Stimulated activated naive B cell treated with anti-CD40 and anti-IgM and Interleukin-4, amounts not matched to agents 10 μg/mL and 1 μg/mL and 100 μg/mL, for 72 hours (primary cell): ENCODE results near the gene POTEI.
"Not testable (repeated sequence)": the region's sequence is repeated elsewhere in the genome, so short reads cannot be mapped to it uniquely, and the experiment has no call there.

Experiments used
- ATAC-seq, 2 donors: fragments of 150-1000 bp; cut with Tn5 transposase; replicated peaks; 2 replicates each; pipeline ENCODE4 v1.10.0; 2021; ENCODE audit warnings: moderate library complexity in 1 of 2
- DNase-seq: peaks from one replicate; pipeline ENCODE4 v3.0.0; 2021
- H3K27ac Mint-ChIP-seq: one replicate; pipeline ENCODE4 v1.8.0; 2022; ENCODE audit warnings: mild to moderate bottlenecking, mixed read lengths
- H3K27me3 Mint-ChIP-seq, 2 donors: one replicate each; pipeline ENCODE4 v1.8.0; 2022; ENCODE audit warnings: mixed read lengths in 2 of 2
- H3K36me3 Mint-ChIP-seq, 2 donors: one replicate each; pipeline ENCODE4 v1.8.0; 2022; ENCODE audit warnings: mixed read lengths in 2 of 2, mild to moderate bottlenecking in 1 of 2
- H3K4me1 Mint-ChIP-seq, 2 donors: one replicate each; pipeline ENCODE4 v1.8.0; 2022; ENCODE audit warnings: mixed read lengths in 2 of 2, mild to moderate bottlenecking in 1 of 2
- H3K4me3 Mint-ChIP-seq, 2 donors: one replicate each; pipeline ENCODE4 v1.8.0; 2022; ENCODE audit warnings: mild to moderate bottlenecking in 2 of 2, mixed read lengths in 2 of 2, moderate library complexity in 1 of 2
- H3K9me3 Mint-ChIP-seq, 2 donors: one replicate each; pipeline ENCODE4 v1.8.0; 2022; ENCODE audit warnings: mixed read lengths in 2 of 2, mild to moderate bottlenecking in 1 of 2

The POTEI gene

GRCh38 chr2:130509228-130509627, at the start of gene POTEI:
TSS of gene POTEI (minus strand) at chr2:130509328. CDS start at chr2:130509235, 93 bp downstream.
- not testable (repeated sequence) for H3K27me3 Mint-ChIP-seq, H3K36me3 Mint-ChIP-seq, ATAC-seq, DNase-seq, H3K4me3 Mint-ChIP-seq, H3K9me3 Mint-ChIP-seq, H3K4me1 Mint-ChIP-seq, H3K27ac Mint-ChIP-seq

- not testable (repeated sequence) for H3K4me3 Mint-ChIP-seq, H3K27ac Mint-ChIP-seq, ATAC-seq, H3K27me3 Mint-ChIP-seq, DNase-seq, H3K4me1 Mint-ChIP-seq, H3K9me3 Mint-ChIP-seq, H3K36me3 Mint-ChIP-seq
Measured at GRCh38 chr2:130556441-130556840, 47.3 kb upstream of the POTEI start.

- not testable (repeated sequence) for ATAC-seq, H3K4me1 Mint-ChIP-seq, H3K4me3 Mint-ChIP-seq, H3K27me3 Mint-ChIP-seq, H3K36me3 Mint-ChIP-seq, DNase-seq, H3K27ac Mint-ChIP-seq, H3K9me3 Mint-ChIP-seq
Measured at GRCh38 chr2:130554178-130554577, 45.0 kb upstream of the POTEI start.

DNA sequence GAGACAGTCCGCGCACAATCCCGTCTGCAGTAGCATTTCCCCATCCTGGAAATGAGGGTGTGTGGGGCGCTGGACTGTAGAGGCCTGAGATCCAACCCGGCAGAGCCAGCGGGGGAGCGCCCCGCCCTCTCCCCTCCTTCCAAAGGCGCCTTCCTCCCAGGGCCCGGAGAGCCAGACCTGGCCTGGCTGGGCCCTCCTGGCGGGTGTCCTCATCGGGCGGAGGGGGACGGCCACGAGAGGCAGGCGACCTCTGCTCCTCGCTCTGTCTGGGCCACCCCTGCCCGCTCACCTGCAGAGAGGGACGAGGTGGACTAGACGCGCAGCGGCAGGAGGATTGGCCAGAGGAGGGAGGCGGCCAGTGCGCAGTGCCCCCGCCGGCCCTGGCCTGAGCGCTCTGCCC, 40.3 kb upstream of the POTEI start:
- not testable (repeated sequence) for H3K36me3 Mint-ChIP-seq, H3K27ac Mint-ChIP-seq, H3K4me1 Mint-ChIP-seq, H3K4me3 Mint-ChIP-seq, H3K9me3 Mint-ChIP-seq, DNase-seq, ATAC-seq, H3K27me3 Mint-ChIP-seq

GRCh38 chr2:130548418-130548817, 39.3 kb upstream of the POTEI start:
- H3K4me1 Mint-ChIP-seq, DNase-seq, H3K4me3 Mint-ChIP-seq, H3K9me3 Mint-ChIP-seq, H3K36me3 Mint-ChIP-seq, ATAC-seq, H3K27ac Mint-ChIP-seq, H3K27me3 Mint-ChIP-seq: not testable (repeated sequence)

DNA sequence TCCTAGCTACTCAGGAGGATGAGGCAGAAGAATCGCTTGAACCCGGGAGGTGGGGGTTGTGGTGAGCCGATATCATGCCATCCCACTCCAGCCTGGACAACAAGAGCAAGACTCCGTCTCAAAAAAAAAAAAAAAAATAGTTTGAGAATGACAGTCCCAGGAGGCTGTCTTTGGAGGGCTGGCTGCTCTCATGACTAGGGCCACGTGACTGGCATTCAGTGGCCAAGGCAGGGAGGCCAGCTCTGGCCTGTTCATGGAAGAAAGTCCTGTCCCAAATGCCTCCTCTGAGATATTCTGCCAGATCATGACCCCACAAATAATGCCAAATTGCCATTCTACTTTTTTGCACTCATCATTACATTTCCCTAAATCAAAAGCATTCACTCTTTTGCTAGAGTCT, 35.9 kb upstream of the POTEI start:
- not testable (repeated sequence) for DNase-seq, H3K36me3 Mint-ChIP-seq, H3K4me3 Mint-ChIP-seq, ATAC-seq, H3K27me3 Mint-ChIP-seq, H3K9me3 Mint-ChIP-seq, H3K27ac Mint-ChIP-seq, H3K4me1 Mint-ChIP-seq

- not testable (repeated sequence) for H3K4me3 Mint-ChIP-seq, H3K9me3 Mint-ChIP-seq, DNase-seq, H3K27me3 Mint-ChIP-seq, H3K36me3 Mint-ChIP-seq, H3K4me1 Mint-ChIP-seq, ATAC-seq, H3K27ac Mint-ChIP-seq
Measured at GRCh38 chr2:130543785-130544528, 34.8 kb upstream of the POTEI start.

- H3K9me3 Mint-ChIP-seq, H3K4me1 Mint-ChIP-seq, H3K36me3 Mint-ChIP-seq, DNase-seq, ATAC-seq, H3K27me3 Mint-ChIP-seq, H3K4me3 Mint-ChIP-seq, H3K27ac Mint-ChIP-seq: not testable (repeated sequence)
Measured at GRCh38 chr2:130542789-130543188, 33.7 kb upstream of the POTEI start.

- ATAC-seq, H3K27me3 Mint-ChIP-seq, H3K4me1 Mint-ChIP-seq, H3K9me3 Mint-ChIP-seq, H3K27ac Mint-ChIP-seq, H3K4me3 Mint-ChIP-seq, DNase-seq, H3K36me3 Mint-ChIP-seq: not testable (repeated sequence)
Measured at GRCh38 chr2:130538271-130538670, 29.1 kb upstream of the POTEI start.

DNA sequence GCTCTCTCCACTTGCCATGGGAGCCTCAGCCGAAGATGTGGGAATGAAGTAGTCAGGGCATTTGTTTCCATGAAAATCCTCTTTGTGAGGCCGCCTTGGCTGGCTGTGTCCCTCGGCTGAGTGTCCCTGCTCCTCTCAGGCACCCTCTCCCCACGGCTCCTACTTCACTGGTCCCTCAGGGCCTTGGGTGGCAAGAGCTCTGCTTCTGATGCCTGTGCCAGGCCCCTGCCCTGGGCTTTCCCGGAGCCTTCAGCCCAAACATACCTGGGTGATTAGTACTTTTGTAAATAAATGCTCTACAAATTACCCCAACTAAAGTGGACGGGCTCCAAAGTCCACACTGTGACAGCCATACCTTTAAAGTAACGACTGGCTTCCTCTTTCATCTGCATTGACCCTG, 27.5 kb upstream of the POTEI start:
- ATAC-seq, H3K4me3 Mint-ChIP-seq, H3K9me3 Mint-ChIP-seq, H3K27me3 Mint-ChIP-seq, H3K4me1 Mint-ChIP-seq, H3K36me3 Mint-ChIP-seq, DNase-seq, H3K27ac Mint-ChIP-seq: not testable (repeated sequence)

DNA sequence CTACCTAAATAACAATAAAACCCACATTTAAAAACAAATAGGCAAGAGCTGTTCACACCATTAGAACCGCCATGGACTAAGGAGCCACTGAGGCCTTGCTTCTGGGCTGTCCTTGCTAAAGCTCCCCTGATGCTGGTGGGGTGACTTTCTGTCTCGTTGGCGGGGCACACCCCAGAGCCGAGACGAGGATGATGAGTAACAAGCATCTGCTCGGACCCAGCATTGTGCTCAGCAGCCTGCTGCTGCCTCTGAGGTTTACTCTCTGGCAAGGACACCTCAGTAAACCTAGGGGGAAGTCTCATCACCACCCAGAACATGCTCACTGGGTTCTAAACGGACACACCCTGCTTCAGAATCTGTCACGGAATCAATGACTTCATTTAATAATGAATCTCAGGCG, 22.5 kb upstream of the POTEI start:
- not testable (repeated sequence) for H3K27me3 Mint-ChIP-seq, H3K9me3 Mint-ChIP-seq, H3K27ac Mint-ChIP-seq, DNase-seq, H3K4me1 Mint-ChIP-seq, H3K36me3 Mint-ChIP-seq, H3K4me3 Mint-ChIP-seq
- peak; percentile 36 to 45 for ATAC-seq

GRCh38 chr2:130531225-130531624, 22.1 kb upstream of the POTEI start:
- ATAC-seq = peak; percentile 99
- not testable (repeated sequence) for DNase-seq, H3K4me1 Mint-ChIP-seq

GRCh38 chr2:130530212-130530611, 21.1 kb upstream of the POTEI start:
- not testable (repeated sequence) for H3K9me3 Mint-ChIP-seq, H3K27ac Mint-ChIP-seq, H3K36me3 Mint-ChIP-seq, H3K4me3 Mint-ChIP-seq, H3K27me3 Mint-ChIP-seq, ATAC-seq, H3K4me1 Mint-ChIP-seq, DNase-seq

More at GRCh38 chr2:130531225-130531624, 22.1 kb upstream of the POTEI start:
- H3K27ac Mint-ChIP-seq, H3K9me3 Mint-ChIP-seq, H3K4me3 Mint-ChIP-seq, H3K27me3 Mint-ChIP-seq, H3K36me3 Mint-ChIP-seq: not testable (repeated sequence)

DNA sequence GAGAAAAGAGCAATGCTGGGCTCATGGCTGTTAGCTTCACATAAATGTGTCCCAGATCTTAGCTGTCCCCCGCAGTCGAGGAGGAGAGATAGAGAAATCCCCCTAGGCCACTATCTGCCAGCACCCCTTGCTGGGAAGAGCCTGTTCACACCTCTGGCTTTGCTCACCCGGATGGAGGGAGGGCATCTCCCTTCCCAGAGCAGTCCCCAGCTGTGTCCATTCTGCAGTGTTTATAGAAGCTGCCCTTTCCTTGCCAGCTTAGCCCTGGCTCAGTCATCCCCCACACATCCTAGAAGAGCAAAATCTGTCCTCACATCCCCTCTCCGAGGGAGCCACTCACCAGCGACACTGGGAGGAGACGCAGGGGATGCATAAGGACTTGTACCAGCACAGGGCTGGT, 20.4 kb upstream of the POTEI start:
- not testable (repeated sequence) for H3K4me1 Mint-ChIP-seq, H3K4me3 Mint-ChIP-seq, H3K27me3 Mint-ChIP-seq, H3K9me3 Mint-ChIP-seq, H3K36me3 Mint-ChIP-seq, ATAC-seq, DNase-seq, H3K27ac Mint-ChIP-seq

GRCh38 chr2:130527365-130527967, 18.3 kb upstream of the POTEI start:
- H3K27me3 Mint-ChIP-seq, H3K4me3 Mint-ChIP-seq, DNase-seq, ATAC-seq, H3K36me3 Mint-ChIP-seq, H3K27ac Mint-ChIP-seq, H3K9me3 Mint-ChIP-seq, H3K4me1 Mint-ChIP-seq: not testable (repeated sequence)
